Hepatocyte (in vitro differentiated cells): ENCODE data around the gene MAPK13.

Experiments
- CTCF ChIP-seq: fragments of 200-600 bp; sonication (generic); IDR thresholded peaks from 2 replicates; pipeline ENCODE4 v1.5.1; 2016; ENCODE audit warnings: antibody characterized with exemption, mild to moderate bottlenecking; ENCODE audit not compliant: poor library complexity
- EZH2 ChIP-seq: fragments of 200-600 bp; sonication (generic); IDR thresholded peaks from 2 replicates; pipeline ENCODE4 v1.6.1; 2016; ENCODE audit warnings: antibody characterized with exemption, mild to moderate bottlenecking, borderline replicate concordance
- EZH2phosphoT487 ChIP-seq: fragments of 200-600 bp; sonication (generic); IDR thresholded peaks from one replicate; pipeline ENCODE4 v1.6.1; 2018; ENCODE audit warnings: antibody characterized with exemption, mild to moderate bottlenecking, low read depth, moderate library complexity; ENCODE audit not compliant: unreplicated experiment, severe bottlenecking

- TF ChIP-seq CTCF (no peak), EZH2 (no peak), EZH2phosphoT487 (no peak)
Observed at GRCh38 chr6:36110050-36110449, 20.3 kb upstream of the MAPK13 start.
